Measurements from ENCODE around the gene CRACR2A. TPM values are rescaled to one million over a fixed set of nuclear protein-coding genes. Genes with fewer than 3 reads are reported as not detected.

Gene CRACR2A, protein sequence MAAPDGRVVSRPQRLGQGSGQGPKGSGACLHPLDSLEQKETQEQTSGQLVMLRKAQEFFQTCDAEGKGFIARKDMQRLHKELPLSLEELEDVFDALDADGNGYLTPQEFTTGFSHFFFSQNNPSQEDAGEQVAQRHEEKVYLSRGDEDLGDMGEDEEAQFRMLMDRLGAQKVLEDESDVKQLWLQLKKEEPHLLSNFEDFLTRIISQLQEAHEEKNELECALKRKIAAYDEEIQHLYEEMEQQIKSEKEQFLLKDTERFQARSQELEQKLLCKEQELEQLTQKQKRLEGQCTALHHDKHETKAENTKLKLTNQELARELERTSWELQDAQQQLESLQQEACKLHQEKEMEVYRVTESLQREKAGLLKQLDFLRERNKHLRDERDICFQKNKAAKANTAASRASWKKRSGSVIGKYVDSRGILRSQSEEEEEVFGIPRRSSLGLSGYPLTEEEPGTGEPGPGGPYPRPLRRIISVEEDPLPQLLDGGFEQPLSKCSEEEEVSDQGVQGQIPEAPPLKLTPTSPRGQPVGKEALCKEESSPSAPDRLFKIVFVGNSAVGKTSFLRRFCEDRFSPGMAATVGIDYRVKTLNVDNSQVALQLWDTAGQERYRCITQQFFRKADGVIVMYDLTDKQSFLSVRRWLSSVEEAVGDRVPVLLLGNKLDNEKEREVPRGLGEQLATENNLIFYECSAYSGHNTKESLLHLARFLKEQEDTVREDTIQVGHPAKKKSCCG
- total RNA-seq = 15.7 and 18.3 TPM in 2 replicates

DNA sequence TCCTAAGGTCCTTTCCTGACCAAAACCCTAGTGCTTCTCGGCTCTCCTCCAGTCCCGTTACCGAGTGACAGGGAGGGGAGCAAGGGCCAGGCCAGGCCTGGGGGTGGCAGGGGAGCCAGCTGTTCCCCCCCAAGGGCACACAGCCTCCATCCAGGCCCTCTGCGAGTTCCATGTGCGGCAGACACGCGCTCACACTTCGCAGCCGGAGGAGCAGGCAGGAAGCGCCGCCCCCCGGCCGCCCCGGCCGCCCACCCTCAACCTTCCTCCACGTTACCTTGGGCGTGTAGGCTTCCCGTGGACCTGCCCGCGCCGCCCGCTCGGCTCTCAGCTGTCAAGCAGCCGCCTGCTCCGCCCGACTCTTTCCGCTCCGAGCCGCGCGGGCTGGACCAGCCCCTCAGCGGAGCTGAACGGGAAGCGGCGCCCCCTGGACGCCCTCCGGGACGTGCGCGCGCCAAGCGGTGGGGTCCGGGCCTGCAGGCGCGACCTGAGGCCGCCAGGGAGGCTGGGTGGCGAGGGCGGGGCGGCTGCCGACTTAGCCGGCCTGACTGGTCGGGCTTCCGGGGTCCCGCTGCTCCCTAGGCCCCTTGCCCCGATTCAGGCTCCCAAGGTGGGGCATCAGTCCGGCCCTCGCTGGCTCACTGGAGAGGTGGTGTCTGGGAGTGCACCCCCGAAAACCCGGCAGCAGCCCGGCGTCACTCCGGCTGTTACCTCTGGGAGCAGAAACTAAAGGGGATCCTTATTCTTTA lies at the start of gene CRACR2A:
TSS of gene CRACR2A (minus strand) at position 369 of the 746 bp plus-strand sequence. CDS start 56,110 bp downstream, outside the sequence.

Small RNA genes lying within 50 kb of the gene (small RNA-seq; reads per million reads assigned to genes)
- gene RNU6-174P = not detected

Other genes with a start within 250 kb of the CRACR2A start
- gene PARP11, start 120.3 kb upstream of the CRACR2A start, total RNA-seq = 5.3 and 5.9 TPM in 2 replicates

Measured in vein endothelial cell (primary cell).